ENCODE results near the gene VPS37B. TPM values are rescaled to one million over a fixed set of nuclear protein-coding genes. Genes with fewer than 3 reads are reported as not detected.

VPS37B gene
- polyA plus RNA-seq, 1 of the 3 experiments (the other 2 are of a cell fraction), result 41.1 TPM

GRCh38 chr12:122820838-122821271, 75.1 kb downstream of the VPS37B start:
- Histone ChIP-seq H3K9ac (no peak overlapping the region), H3K4me2 (no peak overlapping the region), H3K4me3 (ENCODE audit: low read depth in 2 of 2, low read length in 1 of 2) (no peak overlapping the region), H4K20me1 (ENCODE audit: insufficient read depth) (no peaks in the 10 kb centered on the region), H3K79me2 (ENCODE audit: insufficient read depth) (no peaks in the 10 kb centered on the region), H3K4me1 (ENCODE audit: control insufficient read depth in 1 of 2, insufficient read depth in 2 of 2, low read depth in 1 of 2, low read length in 1 of 2) (no peaks in the 10 kb centered on the region), H3K27me3 (ENCODE audit: insufficient read depth) (no peaks in the 10 kb centered on the region), H3F3A (replicated peaks; ENCODE audit: insufficient read depth) (no peaks in the 10 kb centered on the region), H3K36me3 (replicated peaks in 1 of 2; ENCODE audit: control insufficient read depth in 1 of 2, insufficient read depth in 2 of 2, low read length in 1 of 2) (no peaks in the 10 kb centered on the region), H2AFZ (ENCODE audit: low read depth) (no peak overlapping the region), H3K9me3 (no peaks in the 10 kb centered on the region), H3K27ac (ENCODE audit: low read depth in 2 of 2, low read length in 1 of 2) (no peak overlapping the region), H3K9me2 (no peaks in the 10 kb centered on the region)
- no peak for DNase-seq
- ChIA-PET POLR2A (no interaction called here), CTCF (no interaction called here)
- 65% methylated on average over 7 of the region's 7 CpGs for WGBS (ENCODE audit: low lambda C conversion rate)
- TF ChIP-seq ELF1 (IDR thresholded peaks at IDR 0.05) (no peak), YY1 (IDR thresholded peaks at IDR 0.05; ENCODE audit: low read depth) (no peak), RXRA (IDR thresholded peaks at IDR 0.05; ENCODE audit: borderline replicate concordance, low read depth) (no peak), GATA2 (CRISPR knock-in tag; IDR thresholded peaks at IDR 0.05) (no peak), SMC3 (IDR thresholded peaks at IDR 0.05; ENCODE audit: low read depth, low read length) (no peak), EP300 (IDR thresholded peaks at IDR 0.05; ENCODE audit: borderline replicate concordance in 1 of 2, low read depth in 1 of 2, low read length in 1 of 2) (no peak), FOXM1 (IDR thresholded peaks at IDR 0.05; ENCODE audit: low read depth) (no peak), USF2 (IDR thresholded peaks at IDR 0.05; ENCODE audit: borderline replicate concordance, low read depth, low read length) (no peak), MAX (IDR thresholded peaks at IDR 0.05; ENCODE audit: low read depth) (no peak), TEAD4 (IDR thresholded peaks at IDR 0.05; ENCODE audit: borderline replicate concordance, insufficient read depth) (no peak), USF1 (IDR thresholded peaks at IDR 0.05; ENCODE audit: borderline replicate concordance, low read depth) (no peak), MEF2A (IDR thresholded peaks at IDR 0.05; ENCODE audit: borderline replicate concordance, low read depth) (no peak), GABPA (IDR thresholded peaks at IDR 0.05; ENCODE audit: low read depth) (no peak)

GRCh38 chr12:122820138-122820537, 75.8 kb downstream of the VPS37B start:
- DNase-seq, result no peak
- no peaks in the 10 kb centered on the region for H3F3A ChIP-seq (replicated peaks; ENCODE audit: insufficient read depth)
- no peaks in the 10 kb centered on the region for H3K36me3 ChIP-seq (replicated peaks in 1 of 2; ENCODE audit: control insufficient read depth in 1 of 2, insufficient read depth in 2 of 2, low read length in 1 of 2)
- ChIA-PET POLR2A (no interaction called here), CTCF (no interaction called here)
- no peaks in the 10 kb centered on the region for H3K79me2 ChIP-seq (ENCODE audit: insufficient read depth)
- no peak overlapping the region for H3K4me3 ChIP-seq (ENCODE audit: low read depth in 2 of 2, low read length in 1 of 2)
- no peak overlapping the region for H3K27ac ChIP-seq (ENCODE audit: low read depth in 2 of 2, low read length in 1 of 2)
- no peaks in the 10 kb centered on the region for H3K9me3 ChIP-seq
- H3K4me2 ChIP-seq, result no peak overlapping the region
- no peaks in the 10 kb centered on the region for H3K4me1 ChIP-seq (ENCODE audit: control insufficient read depth in 1 of 2, insufficient read depth in 2 of 2, low read depth in 1 of 2, low read length in 1 of 2)
- no peaks in the 10 kb centered on the region for H4K20me1 ChIP-seq (ENCODE audit: insufficient read depth)
- H3K27me3 ChIP-seq (ENCODE audit: insufficient read depth), result no peaks in the 10 kb centered on the region
- no peak overlapping the region for H3K9ac ChIP-seq
- no peak for TF ChIP-seq CTCF (IDR thresholded peaks at IDR 0.05)
- TF ChIP-seq POLR2AphosphoS5 (IDR thresholded peaks at IDR 0.05; ENCODE audit: low read depth, low read length), result no peak
- TF ChIP-seq MEF2A (IDR thresholded peaks at IDR 0.05; ENCODE audit: borderline replicate concordance, low read depth), result no peak
- no peak for TF ChIP-seq RCOR1 (IDR thresholded peaks at IDR 0.05; ENCODE audit: low read length)
- TF ChIP-seq MAX (IDR thresholded peaks at IDR 0.05; ENCODE audit: low read depth), result no peak
- 75% methylated on average over 8 of the region's 8 CpGs for WGBS (ENCODE audit: low lambda C conversion rate)
- no peaks in the 10 kb centered on the region for H3K9me2 ChIP-seq
- no peak overlapping the region for H2AFZ ChIP-seq (ENCODE audit: low read depth)

Data from SK-N-SH (cell line).